H1 (cell line): ENCODE results near the gene RPL7L1. TPM values are rescaled to one million over a fixed set of nuclear protein-coding genes. Genes with fewer than 3 reads are reported as not detected.

Source experiments
- ASH2L ChIP-seq: fragments of 200-600, 300-600 bp; sonication (generic); IDR thresholded peaks from one replicate; pipeline ENCODE4 v1.7.1; 2017; ENCODE audit warnings: low read length
- BRCA1 ChIP-seq: IDR thresholded peaks from 2 replicates; pipeline ENCODE4 v1.6.1; 2012; ENCODE audit warnings: low read depth, low read length, improper control_type of control experiment
- EZH2 ChIP-seq: fragments of 200-600 bp; sonication (generic); IDR thresholded peaks from 2 replicates; pipeline ENCODE4 v1.7.1; 2012; ENCODE audit warnings: low read depth, mild to moderate bottlenecking, moderate library complexity, low read length, inconsistent platforms; ENCODE audit not compliant: severe bottlenecking
- HDAC2 ChIP-seq, 2 experiments: fragments of 300-600 bp in 1 of 2; sonication (generic) in 1 of 2; IDR thresholded peaks; 2 replicates each; pipeline ENCODE4 v1.6.1; 2011 to 2012; ENCODE audit warnings: low read depth in 2 of 2, low read length in 2 of 2, mild to moderate bottlenecking in 2 of 2, moderate library complexity in 2 of 2, borderline replicate concordance in 1 of 2, inconsistent platforms in 1 of 2
- RAD21 ChIP-seq, 2 experiments: IDR thresholded peaks in 1 of 2; conservative IDR thresholded peaks in 1 of 2; 2 replicates each; pipeline ENCODE4 v1.6.1; 2011; ENCODE audit warnings: low read depth in 2 of 2, low read length in 2 of 2, improper control_type of control experiment in 1 of 2, inconsistent platforms in 1 of 2, mild to moderate bottlenecking in 1 of 2, moderate library complexity in 1 of 2
- TAF1 ChIP-seq: IDR thresholded peaks from 2 replicates; pipeline ENCODE4 v1.6.1; 2011; ENCODE audit warnings: mild to moderate bottlenecking, low read depth, low read length
- polyA plus RNA-seq, 7 experiments: library from polyadenylated mRNA; depleted of rRNA in 3 of 7; stranded (reverse) in 5 of 7; unstranded in 2 of 7; fragments of >200 nt in 5 of 7; fragments of 200-250 nt in 2 of 7; gene quantifications; 1 replicate in 5 of 7; 2 replicates in 1 of 7; 4 replicates in 1 of 7; pipeline versions ENCODE4 v1.2.1 to v1.2.3, GENCODE V29; 2011 to 2013; ENCODE audit warnings: missing spikeins in 2 of 7, mixed read lengths in 2 of 7
- total RNA-seq: library from RNA; stranded (reverse); fragmentation: NEBNext Ultra II Directional; extraction: Animal tissue kit (Norgen Biotek cat#: 25700); gene quantifications from 2 replicates; pipeline ENCODE4 v1.2.1, GENCODE V29; 2021

RPL7L1 gene
- total and polyA plus RNA-seq, 2 of the 8 experiments (the other 6 are each of a cell fraction or from before 2014, with no cell fraction given), result 31.0 to 117 TPM

- 0 out of 4 replicates have a peak, but pooled peaks of 1 of the 2 experiments have one; percentile 45 for TF ChIP-seq HDAC2 (IDR thresholded peaks at IDR 0.05; ENCODE audit: borderline replicate concordance in 1 of 2, low read depth in 2 of 2, low read length in 2 of 2)
- no peak for TF ChIP-seq BRCA1
- no peak for TF ChIP-seq RAD21 (IDR thresholded peaks at IDR 0.05 in 1 of 2, conservative IDR thresholded peaks at IDR 0.05 in 1 of 2; ENCODE audit: low read depth in 2 of 2, low read length in 2 of 2)
- peak; percentile 86 for TF ChIP-seq ASH2L
- TF ChIP-seq EZH2, result no peak
- peak; percentile 94 for TF ChIP-seq TAF1
Observed at GRCh38 chr6:42890311-42891198, 11.1 kb downstream of the RPL7L1 start (continued).
